ENCODE results near the gene TAS2R9. TPM values are rescaled to one million over a fixed set of nuclear protein-coding genes. Genes with fewer than 3 reads are reported as not detected.

Gene TAS2R9
- under 1 TPM; 0.34 to 0.67 TPM for total RNA-seq

GRCh38 chr12:10810068-10810467 lies at the start of gene TAS2R9:
Gene TAS2R9 (minus strand): TSS chr12:10810168. CDS start chr12:10810075, 93 bp downstream.

GRCh38 chr12:10849425-10849878 lies 39.5 kb upstream of the TAS2R9 start, which contains the start of gene PRR4:
Gene PRR4 (minus strand): TSS chr12:10849475. CDS start chr12:10849437, 38 bp downstream.

GRCh38 chr12:10826258-10826657 lies 16.3 kb upstream of the TAS2R9 start, which contains the start of gene TAS2R10:
Gene TAS2R10 (minus strand): TSS chr12:10826358. CDS start chr12:10826269, 89 bp downstream.

GRCh38 chr12:10807186-10807585 lies 2.8 kb downstream of the TAS2R9 start, which contains the start of gene TAS2R8:
Gene TAS2R8 (minus strand): TSS chr12:10807286. CDS start chr12:10806980, 306 bp downstream.

GRCh38 chr12:10802587-10802986 lies 7.4 kb downstream of the TAS2R9 start, which contains the start of gene TAS2R7:
Gene TAS2R7 (minus strand): TSS chr12:10802627. CDS start chr12:10802570, 57 bp downstream.

Small RNA genes lying within 50 kb of the gene (small RNA-seq; reads per million reads assigned to genes)
- gene PRR4, result 0 to 0.76 reads per million in 2 donors

Other genes with a start within 250 kb of the TAS2R9 start
- 10 to 100 TPM; 13.4 to 24.6 TPM for gene MAGOHB, start 196.6 kb downstream of the TAS2R9 start, total RNA-seq
- gene STYK1, start 136.1 kb downstream of the TAS2R9 start, total RNA-seq, result under 1 TPM in 1 of 2 donors, not detected in 1; 0.33 TPM
- 100 to 1,000 TPM in 1 of 2 donors, 10 to 100 TPM in 1; 88.1 to 120 TPM for gene YBX3, start 86.8 kb downstream of the TAS2R9 start, total RNA-seq
- gene TAS2R7, start 7.5 kb downstream of the TAS2R9 start, total RNA-seq, result not detected
- gene TAS2R8, start 2.9 kb downstream of the TAS2R9 start, total RNA-seq, result under 1 TPM; under 0.01 to 0.34 TPM
- 1 to 10 TPM in 1 of 2 donors, under 1 TPM in 1; 1.00 to 1.0 TPM for gene TAS2R10, start 16.2 kb upstream of the TAS2R9 start, total RNA-seq
- 1 to 10 TPM; 1.4 to 2.7 TPM for gene PRR4, start 39.3 kb upstream of the TAS2R9 start, total RNA-seq
- 10 to 100 TPM; 14.0 to 25.5 TPM for gene PRH1, start 74.1 kb upstream of the TAS2R9 start, total RNA-seq
- gene TAS2R13, start 99.4 kb upstream of the TAS2R9 start, total RNA-seq, result 1 to 10 TPM; 1.7 to 3.0 TPM
- not detected for gene PRH2, start 119.1 kb upstream of the TAS2R9 start, total RNA-seq
- gene TAS2R14, start 129.1 kb upstream of the TAS2R9 start, total RNA-seq, result 1 to 10 TPM; 2.4 to 4.7 TPM
- 1 to 10 TPM; 2.4 to 6.3 TPM for gene TAS2R50, start 176.7 kb upstream of the TAS2R9 start, total RNA-seq
- 1 to 10 TPM; 2.1 to 4.3 TPM for gene TAS2R20, start 188.1 kb upstream of the TAS2R9 start, total RNA-seq
- gene TAS2R19, start 212.5 kb upstream of the TAS2R9 start, total RNA-seq, result 1 to 10 TPM; 2.4 to 5.0 TPM
- 1 to 10 TPM; 3.3 to 4.1 TPM for gene TAS2R31, start 221.2 kb upstream of the TAS2R9 start, total RNA-seq